ENCODE results near the gene OBP2B. TPM values are rescaled to one million over a fixed set of nuclear protein-coding genes. Genes with fewer than 3 reads are reported as not detected.

Gene OBP2B
- total and polyA plus RNA-seq, 9 of the 15 experiments (the other 6 are each of a cell fraction or from before 2014, with no cell fraction given), result not detected

DNA sequence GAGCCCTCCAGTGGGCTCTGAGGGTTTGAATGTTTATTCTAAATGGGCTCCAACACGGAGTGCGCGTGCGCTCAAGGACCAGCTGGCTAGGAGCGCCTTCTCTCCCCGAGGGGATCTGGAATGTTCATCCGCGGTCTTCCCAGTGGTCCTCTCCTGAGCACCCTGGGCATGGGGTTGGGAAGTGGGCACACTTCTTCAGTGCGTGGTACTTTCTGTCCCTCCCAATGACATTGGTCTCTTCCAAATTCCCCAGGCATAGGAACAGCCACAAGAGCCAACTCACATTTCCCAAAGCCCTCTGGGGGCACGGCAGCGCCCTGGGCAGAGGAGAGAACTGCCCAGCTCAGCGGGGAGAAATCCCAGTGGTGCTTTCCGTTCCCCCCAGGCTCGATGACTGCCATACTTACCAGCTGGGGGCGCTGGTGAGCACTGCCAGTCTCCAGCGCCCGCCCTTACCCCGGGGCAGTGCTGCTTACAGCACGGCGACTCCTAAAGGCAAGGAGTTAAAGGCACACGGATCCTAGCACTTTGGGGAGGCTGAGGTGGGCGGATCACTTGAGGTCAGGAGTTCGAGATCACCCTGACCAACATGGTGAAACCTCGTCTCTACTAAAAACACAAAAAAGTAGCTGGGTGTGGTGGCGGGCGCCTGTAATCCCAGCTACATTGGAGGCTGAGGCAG is 29.9 kb upstream of the OBP2B start (continued):
- TF ChIP-seq CXXC5 (CRISPR knock-in tag; IDR thresholded peaks at IDR 0.05) (peak; percentile 55), ZNF280B (CRISPR knock-in tag; IDR thresholded peaks at IDR 0.05) (no peak), GTF2F1 (IDR thresholded peaks at IDR 0.05; ENCODE audit: low read depth, low read length) (no peak), SOX6 (IDR thresholded peaks at IDR 0.05) (0 out of 2 replicates have a peak, but pooled peaks have one; percentile 17), SRF (CRISPR knock-in tag; IDR thresholded peaks at IDR 0.05) (no peak; a peak in 1 of 4 replicates), EP300 (IDR thresholded peaks at IDR 0.05; ENCODE audit: low read length) (no peak), ZNF23 (CRISPR knock-in tag; IDR thresholded peaks at IDR 0.05) (no peak), ZZZ3 (IDR thresholded peaks at IDR 0.05) (no peak), BCL6 (CRISPR knock-in tag; IDR thresholded peaks at IDR 0.05) (no peak), SRSF1 (IDR thresholded peaks at IDR 0.05; ENCODE audit: low read depth, low read length) (no peak), GTF2E2 (tag; IDR thresholded peaks at IDR 0.05) (no peak), KAT2B (IDR thresholded peaks at IDR 0.05; ENCODE audit: low read depth, low read length) (no peak), ZNF274 (IDR thresholded peaks at IDR 0.05; ENCODE audit: borderline replicate concordance, low read depth, low read length) (no peak)
- TF ChIP-seq, protein P1, sequence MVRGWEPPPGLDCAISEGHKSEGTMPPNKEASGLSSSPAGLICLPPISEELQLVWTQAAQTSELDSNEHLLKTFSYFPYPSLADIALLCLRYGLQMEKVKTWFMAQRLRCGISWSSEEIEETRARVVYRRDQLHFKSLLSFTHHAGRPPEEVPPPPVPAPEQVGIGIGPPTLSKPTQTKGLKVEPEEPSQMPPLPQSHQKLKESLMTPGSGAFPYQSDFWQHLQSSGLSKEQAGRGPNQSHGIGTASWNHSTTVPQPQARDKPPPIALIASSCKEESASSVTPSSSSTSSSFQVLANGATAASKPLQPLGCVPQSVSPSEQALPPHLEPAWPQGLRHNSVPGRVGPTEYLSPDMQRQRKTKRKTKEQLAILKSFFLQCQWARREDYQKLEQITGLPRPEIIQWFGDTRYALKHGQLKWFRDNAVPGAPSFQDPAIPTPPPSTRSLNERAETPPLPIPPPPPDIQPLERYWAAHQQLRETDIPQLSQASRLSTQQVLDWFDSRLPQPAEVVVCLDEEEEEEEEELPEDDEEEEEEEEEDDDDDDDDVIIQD (CRISPR knock-in tag; IDR thresholded peaks at IDR 0.05), result no peak
- TF ChIP-seq, protein P2, sequence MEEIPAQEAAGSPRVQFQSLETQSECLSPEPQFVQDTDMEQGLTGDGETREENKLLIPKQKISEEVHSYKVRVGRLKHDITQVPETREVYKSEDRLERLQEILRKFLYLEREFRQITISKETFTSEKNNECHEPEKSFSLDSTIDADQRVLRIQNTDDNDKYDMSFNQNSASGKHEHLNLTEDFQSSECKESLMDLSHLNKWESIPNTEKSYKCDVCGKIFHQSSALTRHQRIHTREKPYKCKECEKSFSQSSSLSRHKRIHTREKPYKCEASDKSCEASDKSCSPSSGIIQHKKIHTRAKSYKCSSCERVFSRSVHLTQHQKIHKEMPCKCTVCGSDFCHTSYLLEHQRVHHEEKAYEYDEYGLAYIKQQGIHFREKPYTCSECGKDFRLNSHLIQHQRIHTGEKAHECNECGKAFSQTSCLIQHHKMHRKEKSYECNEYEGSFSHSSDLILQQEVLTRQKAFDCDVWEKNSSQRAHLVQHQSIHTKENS (CRISPR knock-in tag; IDR thresholded peaks at IDR 0.05), result no peak
- TF ChIP-seq, protein P3, sequence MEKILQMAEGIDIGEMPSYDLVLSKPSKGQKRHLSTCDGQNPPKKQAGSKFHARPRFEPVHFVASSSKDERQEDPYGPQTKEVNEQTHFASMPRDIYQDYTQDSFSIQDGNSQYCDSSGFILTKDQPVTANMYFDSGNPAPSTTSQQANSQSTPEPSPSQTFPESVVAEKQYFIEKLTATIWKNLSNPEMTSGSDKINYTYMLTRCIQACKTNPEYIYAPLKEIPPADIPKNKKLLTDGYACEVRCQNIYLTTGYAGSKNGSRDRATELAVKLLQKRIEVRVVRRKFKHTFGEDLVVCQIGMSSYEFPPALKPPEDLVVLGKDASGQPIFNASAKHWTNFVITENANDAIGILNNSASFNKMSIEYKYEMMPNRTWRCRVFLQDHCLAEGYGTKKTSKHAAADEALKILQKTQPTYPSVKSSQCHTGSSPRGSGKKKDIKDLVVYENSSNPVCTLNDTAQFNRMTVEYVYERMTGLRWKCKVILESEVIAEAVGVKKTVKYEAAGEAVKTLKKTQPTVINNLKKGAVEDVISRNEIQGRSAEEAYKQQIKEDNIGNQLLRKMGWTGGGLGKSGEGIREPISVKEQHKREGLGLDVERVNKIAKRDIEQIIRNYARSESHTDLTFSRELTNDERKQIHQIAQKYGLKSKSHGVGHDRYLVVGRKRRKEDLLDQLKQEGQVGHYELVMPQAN (IDR thresholded peaks at IDR 0.05; ENCODE audit: borderline replicate concordance), result no peak

All from K562 (cell line).